Fibroblast of lung (primary cell): ENCODE results near the gene HPSE2. TPM values are rescaled to one million over a fixed set of nuclear protein-coding genes. Genes with fewer than 3 reads are reported as not detected.

Experiments used
- DNase-seq, 2 donors: peaks; one replicate each; pipeline versions ENCODE4 v3.0.0 to v3.0.0-alpha.2; 2010; ENCODE audit warnings: low read depth in 2 of 2
- H2AFZ ChIP-seq: 2 replicates; pipeline ENCODE4 v1.5.1; 2012; ENCODE audit warnings: low read length, control low read depth, inconsistent platforms
- H3K27ac ChIP-seq: 2 replicates; pipeline ENCODE4 v1.5.1; 2011; ENCODE audit warnings: low read length, control low read depth; ENCODE audit not compliant: insufficient read depth
- H3K27me3 ChIP-seq: 2 replicates; pipeline ENCODE4 v1.5.1; 2011; ENCODE audit warnings: mild to moderate bottlenecking, low read length; ENCODE audit not compliant: control insufficient read depth, insufficient read depth
- H3K36me3 ChIP-seq: 2 replicates; pipeline ENCODE4 v1.5.1; 2011; ENCODE audit warnings: low read length; ENCODE audit not compliant: control insufficient read depth, insufficient read depth
- H3K4me1 ChIP-seq: 2 replicates; pipeline ENCODE4 v1.5.1; 2011; ENCODE audit warnings: low read length; ENCODE audit not compliant: control insufficient read depth, insufficient read depth; ENCODE audit errors: extremely low read depth
- H3K4me2 ChIP-seq: 2 replicates; pipeline ENCODE4 v1.5.1; 2011; ENCODE audit warnings: low read length, control low read depth; ENCODE audit not compliant: insufficient read depth; ENCODE audit errors: extremely low read depth
- H3K4me3 ChIP-seq, 4 experiments: fragments of 200-600 bp in 1 of 4; sonication (generic) in 1 of 4; replicated peaks in 1 of 4; 2 replicates each; pipeline ENCODE4 v1.5.1; 2011 to 2016; ENCODE audit warnings: low read length in 4 of 4, low read depth in 3 of 4, mild to moderate bottlenecking in 3 of 4, control low read depth in 2 of 4, inconsistent platforms in 1 of 4, mixed read lengths in 1 of 4; ENCODE audit not compliant: insufficient read depth in 1 of 4; ENCODE audit errors: control extremely low read depth in 1 of 4
- H3K79me2 ChIP-seq: 2 replicates; pipeline ENCODE4 v1.5.1; 2012; ENCODE audit warnings: mild to moderate bottlenecking, low read length, inconsistent platforms; ENCODE audit not compliant: control insufficient read depth, insufficient read depth
- H3K9ac ChIP-seq: 2 replicates; pipeline ENCODE4 v1.5.1; 2011; ENCODE audit warnings: mild to moderate bottlenecking, low read length, control low read depth; ENCODE audit not compliant: insufficient read depth
- H3K9me3 ChIP-seq: 2 replicates; pipeline ENCODE4 v1.5.1; 2012; ENCODE audit warnings: low read depth, low read length; ENCODE audit not compliant: control insufficient read depth, insufficient read depth
- H4K20me1 ChIP-seq: 2 replicates; pipeline ENCODE4 v1.5.1; 2011; ENCODE audit warnings: low read length; ENCODE audit not compliant: control insufficient read depth, insufficient read depth; ENCODE audit errors: extremely low read depth
- CTCF ChIP-seq, 2 donors: IDR thresholded peaks in 1 of 2; conservative IDR thresholded peaks in 1 of 2; 1 replicate in 1 of 2; 2 replicates in 1 of 2; pipeline ENCODE4 v1.5.1; 2011 to 2012; ENCODE audit warnings: low read length in 2 of 2, control low read depth in 1 of 2, inconsistent platforms in 1 of 2, low read depth in 1 of 2, mild to moderate bottlenecking in 1 of 2
- EZH2 ChIP-seq: IDR thresholded peaks from 2 replicates; pipeline ENCODE4 v1.5.1; 2012; ENCODE audit warnings: low read length, control low read depth, mild to moderate bottlenecking; ENCODE audit errors: missing control alignments
- polyA plus RNA-seq, 2 donors: library from polyadenylated mRNA; depleted of rRNA in 1 of 2; stranded (reverse) in 1 of 2; unstranded in 1 of 2; fragments of >200 nt; gene quantifications; 2 replicates each; pipeline ENCODE4 v1.2.1, GENCODE V29; 2011 to 2012; ENCODE audit warnings: missing spikeins in 1 of 2
- total RNA-seq: library from RNA; depleted of rRNA; stranded (reverse); fragments of >200 nt; gene quantifications from 2 replicates; pipeline ENCODE4 v1.2.1, GENCODE V29; 2014

The HPSE2 gene
- total and polyA plus RNA-seq, 2 donors (not counting 1 experiment from before 2014, with no cell fraction given), result 0.02 to 0.17 TPM

- Histone ChIP-seq H3K79me2 (no peaks in the 10 kb centered on the region), H3K4me2 (no peak overlapping the region)
Measured at GRCh38 chr10:98963608-98964007, 272.0 kb downstream of the HPSE2 start.

GRCh38 chr10:98959379-98959778, 276.3 kb downstream of the HPSE2 start:
- Histone ChIP-seq H3K9ac (no peak overlapping the region), H3K79me2 (no peaks in the 10 kb centered on the region), H4K20me1 (no peaks in the 10 kb centered on the region), H3K36me3 (no peaks in the 10 kb centered on the region), H3K27me3 (no peaks in the 10 kb centered on the region), H2AFZ (no peak overlapping the region), H3K27ac (no peak overlapping the region), H3K4me2 (no peak overlapping the region), H3K9me3 (no peaks in the 10 kb centered on the region), H3K4me1 (peaks cover 19% of the 10 kb centered on the region), H3K4me3 (no peak overlapping the region)
- no peak for TF ChIP-seq CTCF (conservative IDR thresholded peaks at IDR 0.05 in 1 of 2, IDR thresholded peaks at IDR 0.05 in 1 of 2; ENCODE audit: low read depth in 1 of 2, low read length in 2 of 2)
- no peak for TF ChIP-seq EZH2
- no peak for DNase-seq

More at GRCh38 chr10:98963608-98964007, 272.0 kb downstream of the HPSE2 start:
- TF ChIP-seq CTCF (conservative IDR thresholded peaks at IDR 0.05 in 1 of 2, IDR thresholded peaks at IDR 0.05 in 1 of 2; ENCODE audit: low read depth in 1 of 2, low read length in 2 of 2), result no peak
- no peak for TF ChIP-seq EZH2
- H3K36me3 ChIP-seq, result no peaks in the 10 kb centered on the region
- no peaks in the 10 kb centered on the region for H4K20me1 ChIP-seq
- H3K4me3 ChIP-seq, result no peak overlapping the region
- H3K9me3 ChIP-seq, result no peaks in the 10 kb centered on the region
- peak in 1 of 2 donors; percentile 10 for DNase-seq
- peaks cover 6% of the 10 kb centered on the region for H3K4me1 ChIP-seq
- H3K27me3 ChIP-seq, result no peaks in the 10 kb centered on the region
- H2AFZ ChIP-seq, result no peak overlapping the region
- no peak overlapping the region for H3K27ac ChIP-seq
- no peak overlapping the region for H3K9ac ChIP-seq

GRCh38 chr10:98957801-98958200, 277.9 kb downstream of the HPSE2 start:
- H3K9me3 ChIP-seq, result no peaks in the 10 kb centered on the region
- H4K20me1 ChIP-seq, result no peaks in the 10 kb centered on the region
- no peak overlapping the region for H3K27ac ChIP-seq
- no peaks in the 10 kb centered on the region for H3K27me3 ChIP-seq
- no peaks in the 10 kb centered on the region for H3K36me3 ChIP-seq
- H3K4me3 ChIP-seq, result no peak overlapping the region
- H3K4me1 ChIP-seq, result peaks cover 19% of the 10 kb centered on the region
- TF ChIP-seq EZH2 (no peak), CTCF (conservative IDR thresholded peaks at IDR 0.05 in 1 of 2, IDR thresholded peaks at IDR 0.05 in 1 of 2; ENCODE audit: low read depth in 1 of 2, low read length in 2 of 2) (no peak)
- no peak overlapping the region for H3K9ac ChIP-seq
- H3K79me2 ChIP-seq, result no peaks in the 10 kb centered on the region
- no peak overlapping the region for H2AFZ ChIP-seq
- peak overlapping the region; percentile 16 for H3K4me2 ChIP-seq
- peak in 1 of 2 donors; percentile 83 for DNase-seq
